NCI-H2081 (cell line): Measurements from ENCODE around the gene AP2B1.

Source experiments
- DNase-seq, 2 experiments: peaks; one replicate each; lab custom pipeline; 2025; lab: John Stamatoyannopoulos, UW

AP2B1 gene

GRCh38 chr17:35630530-35631148, 43.5 kb downstream of the AP2B1 start:
- no peak for DNase-seq

GRCh38 chr17:35641032-35641431, 53.9 kb downstream of the AP2B1 start:
- peak in 1 of 2 experiments; percentile 12 for DNase-seq

DNA sequence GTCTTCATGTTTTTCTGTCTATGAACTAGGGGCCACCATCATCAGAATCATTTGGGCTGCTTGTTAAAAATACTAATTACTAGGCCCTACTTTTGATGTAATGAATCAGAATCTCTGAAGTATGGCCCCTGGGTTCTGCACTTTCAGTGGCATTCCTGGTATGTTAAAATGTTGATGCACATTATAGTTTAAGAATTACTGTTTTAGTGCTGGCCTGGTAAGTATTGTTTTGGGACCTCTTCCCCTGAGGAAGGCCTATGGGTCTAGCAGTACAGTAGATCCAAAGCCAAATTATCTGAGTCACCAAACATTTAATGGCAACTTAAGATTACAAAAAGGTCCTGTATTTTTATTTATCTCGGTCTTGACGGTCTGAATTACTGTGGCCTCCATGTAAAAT, 58.8 kb downstream of the AP2B1 start:
- DNase-seq: no peak

GRCh38 chr17:35651467-35651866, 64.3 kb downstream of the AP2B1 start:
- no peak for DNase-seq

- DNase-seq: no peak
These were observed 66.7 kb downstream of the AP2B1 start for GRCh38 chr17:35653619-35654361.

DNA sequence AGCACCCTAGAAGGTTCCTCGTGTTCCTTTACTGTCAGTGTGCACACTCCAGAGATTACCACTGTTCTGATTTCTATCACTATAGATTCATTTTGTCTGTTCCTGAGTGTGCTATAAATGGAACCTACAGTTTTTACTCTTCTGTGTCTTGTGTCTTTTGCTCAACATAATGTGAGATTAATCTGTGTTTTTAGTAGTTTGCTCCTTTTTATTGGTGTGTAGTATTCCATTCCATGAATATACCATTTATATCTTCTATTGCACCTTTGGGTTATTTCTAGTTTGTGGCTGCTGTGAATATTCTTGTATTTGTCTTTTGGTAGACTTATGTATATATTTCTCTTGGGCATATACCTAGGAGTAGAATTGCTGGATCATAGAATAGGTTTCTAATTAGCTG, 68.2 kb downstream of the AP2B1 start:
- DNase-seq: no peak

- no peak for DNase-seq
These were observed 73.8 kb downstream of the AP2B1 start for GRCh38 chr17:35660902-35661301.

GRCh38 chr17:35664685-35665084, 77.6 kb downstream of the AP2B1 start:
- DNase-seq: no peak

DNA sequence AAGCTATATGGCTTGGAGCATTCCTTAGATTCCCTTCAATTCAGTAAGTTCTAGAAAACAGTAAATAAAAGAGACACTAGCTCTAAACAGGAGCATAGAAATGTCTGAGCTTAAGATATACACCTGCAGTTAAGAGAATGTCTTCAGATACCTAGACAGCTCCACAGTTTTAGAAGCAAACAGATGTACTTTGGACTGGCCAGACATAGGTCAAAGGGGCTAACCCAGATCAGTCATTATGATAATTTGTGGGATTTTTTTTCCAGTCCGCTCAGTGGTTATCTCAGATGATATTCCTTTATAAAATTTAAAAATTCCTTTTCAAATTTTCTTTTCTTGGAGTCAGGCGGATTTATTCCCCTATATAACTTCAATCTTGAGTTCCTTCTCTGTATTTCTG, 78.5 kb downstream of the AP2B1 start:
- DNase-seq: no peak

DNA sequence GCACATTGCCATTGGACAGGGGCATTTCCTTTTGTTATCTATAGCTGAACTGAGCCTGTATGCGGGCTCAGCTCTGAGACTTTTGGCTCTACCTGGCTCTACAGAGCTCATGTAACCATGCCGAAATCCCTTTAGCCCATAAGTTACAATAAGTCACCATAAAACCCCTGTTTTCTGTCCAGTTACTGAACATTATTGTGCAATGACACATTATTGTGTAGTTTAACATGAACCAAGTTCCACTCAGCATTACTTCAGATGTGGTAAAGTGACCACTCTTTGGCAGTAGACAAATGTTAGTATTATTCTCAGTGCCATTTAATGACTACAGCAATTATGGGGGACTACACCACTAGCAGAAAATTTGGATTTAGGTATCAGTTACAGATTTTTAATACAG, 78.9 kb downstream of the AP2B1 start:
- DNase-seq: no peak

DNA sequence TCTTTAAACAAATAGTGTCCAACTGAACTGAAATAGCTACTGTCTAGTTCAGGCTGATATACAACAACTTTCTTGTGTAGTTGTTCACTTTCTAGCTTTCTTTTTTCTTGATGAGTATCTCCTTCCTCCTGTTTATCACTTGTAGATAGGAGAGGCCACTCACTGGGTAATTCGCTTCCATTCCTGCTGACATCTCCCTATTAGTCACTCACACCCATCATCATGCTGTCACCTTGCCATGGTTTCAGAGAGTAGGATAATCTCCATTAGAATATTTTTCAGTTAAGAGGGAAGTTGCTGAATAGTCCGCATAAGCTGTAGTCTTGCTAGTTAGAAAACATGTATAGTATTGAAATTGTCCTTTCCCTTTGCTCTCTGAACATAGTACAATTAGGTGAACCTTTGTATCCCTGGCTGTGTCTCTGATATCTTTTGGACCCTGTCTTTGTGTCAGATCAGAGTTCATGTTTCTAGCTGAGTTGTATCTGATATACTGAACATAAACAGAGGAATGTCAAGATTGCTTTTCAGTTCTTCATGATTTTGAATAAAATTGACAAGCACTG, 79.9 kb downstream of the AP2B1 start:
- no peak for DNase-seq

GRCh38 chr17:35668802-35669201, 81.7 kb downstream of the AP2B1 start:
- no peak for DNase-seq

DNA sequence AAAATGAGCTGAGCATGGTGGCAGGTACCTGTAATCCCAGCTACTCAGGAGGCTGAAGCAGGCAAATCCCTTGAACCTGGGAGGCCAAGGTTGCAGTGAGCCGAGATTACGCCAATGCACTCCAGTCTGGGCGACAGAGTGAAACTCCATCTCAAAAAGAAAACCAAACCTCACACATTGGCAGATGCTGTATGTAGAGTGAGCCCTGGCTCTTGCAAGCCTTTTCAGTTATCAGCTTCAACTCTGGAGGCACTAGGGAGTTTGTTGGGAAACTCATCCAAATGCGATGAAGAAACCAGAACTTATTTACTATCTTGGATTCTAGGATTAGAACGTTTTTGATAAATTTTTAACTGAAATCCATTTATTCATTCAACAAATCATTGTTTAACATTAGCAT, 87.4 kb downstream of the AP2B1 start:
- DNase-seq: no peak

GRCh38 chr17:35676441-35676840, 89.3 kb downstream of the AP2B1 start:
- no peak for DNase-seq

DNA sequence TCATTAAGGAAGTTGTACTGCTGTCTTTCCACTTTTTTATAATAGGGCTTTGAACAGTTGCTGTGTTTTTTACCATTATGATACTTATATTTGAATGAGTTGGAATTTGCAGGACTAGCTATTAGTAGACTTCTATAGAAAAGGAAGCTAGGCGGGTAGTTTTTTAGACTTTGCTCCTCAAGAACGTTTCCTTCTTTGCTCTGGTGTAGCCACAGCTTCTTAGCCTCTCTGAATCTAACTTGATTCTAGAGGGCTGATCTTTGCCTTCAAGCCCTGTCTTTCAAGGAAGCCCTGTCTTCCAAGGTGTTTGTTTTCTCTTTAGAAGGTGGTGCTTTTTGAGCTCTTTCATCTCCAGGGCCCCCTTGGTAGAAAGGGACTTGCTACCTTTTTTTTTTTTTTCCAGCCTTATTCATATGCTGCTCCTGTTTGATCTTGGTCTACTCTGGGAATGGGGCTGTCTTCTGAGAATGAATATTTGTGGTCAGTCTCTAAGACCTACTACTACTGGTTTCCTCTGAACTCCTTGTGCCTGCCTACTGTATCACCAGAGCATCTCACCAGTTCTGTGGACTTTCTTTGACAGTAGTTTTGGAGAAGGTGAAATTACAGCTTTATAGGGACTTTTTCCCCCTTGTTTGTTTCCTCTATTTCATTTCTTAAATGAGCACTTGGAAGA, 92.0 kb downstream of the AP2B1 start:
- no peak for DNase-seq

DNA sequence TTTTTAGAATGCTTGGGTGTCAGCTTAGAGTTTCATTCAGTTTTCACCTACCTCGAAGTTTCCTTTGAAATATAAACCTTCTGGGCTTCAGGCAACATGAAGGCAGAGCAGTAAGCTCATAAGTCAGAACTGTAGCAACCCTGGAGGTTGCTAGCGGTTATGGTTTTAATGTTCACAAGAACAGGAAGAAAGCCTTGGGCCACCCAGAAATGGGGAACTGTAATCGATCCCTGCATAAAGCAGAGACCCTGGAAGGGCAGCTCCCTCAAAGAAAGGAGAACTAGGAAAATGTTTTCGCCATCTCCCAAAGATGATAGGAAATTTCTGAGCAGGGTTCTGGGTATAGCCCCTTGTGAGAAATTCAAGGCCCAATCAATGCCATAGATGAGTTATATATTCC, 96.5 kb downstream of the AP2B1 start:
- DNase-seq: no peak

GRCh38 chr17:35684055-35684802, 97.1 kb downstream of the AP2B1 start:
- no peak for DNase-seq

DNA sequence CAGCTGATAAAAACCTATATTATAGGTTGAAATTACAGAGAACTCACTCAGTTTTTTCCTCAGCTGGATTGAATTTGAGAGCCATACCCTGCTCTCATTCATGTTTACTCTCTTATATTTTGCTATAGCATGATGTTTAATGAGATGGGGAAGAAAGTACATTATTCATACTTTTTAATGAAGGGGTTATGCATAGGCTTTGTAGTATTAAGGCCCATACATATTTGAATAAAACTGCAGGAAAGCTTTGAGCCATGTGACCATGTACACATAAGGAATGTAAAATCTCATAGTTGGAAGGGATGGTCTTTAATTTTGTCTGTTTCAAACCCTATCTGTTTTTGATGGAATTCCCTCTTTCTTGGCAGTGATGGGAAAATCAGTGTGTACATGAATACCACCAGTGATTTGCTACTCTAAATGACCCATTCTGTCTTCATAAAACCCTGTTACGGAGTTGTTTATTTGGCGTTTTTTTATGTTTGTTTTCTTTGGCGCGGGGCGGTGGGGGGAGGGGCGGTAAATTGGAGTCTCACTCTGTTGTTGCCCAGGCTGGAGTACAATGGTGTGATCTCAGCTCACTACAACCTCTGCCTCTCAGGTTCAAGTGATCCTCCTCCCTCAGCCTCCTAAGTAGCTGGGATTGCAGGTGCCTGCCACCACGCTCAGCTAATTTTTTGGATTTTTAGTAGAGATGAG, 105.5 kb downstream of the AP2B1 start:
- no peak for DNase-seq

GRCh38 chr17:35693662-35694061, 106.5 kb downstream of the AP2B1 start:
- no peak for DNase-seq

DNA sequence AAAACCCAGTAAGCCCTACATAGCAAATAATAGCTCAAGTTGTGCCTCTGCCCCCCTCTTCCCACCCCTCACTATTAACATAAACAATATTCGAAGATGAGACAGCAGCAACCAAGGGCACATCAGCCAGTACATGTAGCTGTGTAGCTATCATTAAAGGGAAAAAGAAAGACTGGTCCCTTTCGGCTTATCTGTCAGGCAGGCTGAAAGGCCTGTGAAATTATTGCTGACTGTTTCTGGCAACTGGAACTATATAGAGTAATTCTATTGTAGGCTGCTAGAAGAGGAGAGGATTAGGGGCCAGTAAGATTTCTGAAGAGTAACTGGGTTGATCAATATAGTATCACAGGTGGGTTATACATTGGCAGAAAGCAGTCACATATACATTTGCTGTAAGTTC, 107.8 kb downstream of the AP2B1 start:
- no peak for DNase-seq

GRCh38 chr17:35695613-35696012, 108.5 kb downstream of the AP2B1 start:
- DNase-seq: no peak

DNA sequence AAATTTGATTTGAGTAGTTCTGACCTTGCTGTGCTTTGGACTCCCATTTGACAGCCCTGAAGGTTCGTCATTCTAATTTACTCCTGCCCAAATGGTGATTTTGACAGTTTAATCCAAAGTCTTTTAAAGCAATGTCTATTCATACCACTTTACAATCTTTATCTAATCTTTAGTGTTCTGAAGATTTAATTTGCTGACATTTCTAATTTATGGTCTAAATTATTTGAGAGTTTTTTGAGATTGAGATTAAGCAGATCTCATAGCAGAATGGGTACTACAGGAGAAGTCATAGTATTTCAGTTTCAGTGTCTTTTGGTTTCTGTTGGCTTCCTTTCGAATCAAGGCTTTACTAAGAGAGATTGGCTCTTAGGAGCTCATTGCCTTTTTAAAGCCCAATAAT, 111.7 kb downstream of the AP2B1 start:
- no peak for DNase-seq
